ENCODE data around the gene OR6K3. TPM values are rescaled to one million over a fixed set of nuclear protein-coding genes. Genes with fewer than 3 reads are reported as not detected.

The OR6K3 gene
- total RNA-seq, 2 experiments from 2014 or later, result not detected

DNA sequence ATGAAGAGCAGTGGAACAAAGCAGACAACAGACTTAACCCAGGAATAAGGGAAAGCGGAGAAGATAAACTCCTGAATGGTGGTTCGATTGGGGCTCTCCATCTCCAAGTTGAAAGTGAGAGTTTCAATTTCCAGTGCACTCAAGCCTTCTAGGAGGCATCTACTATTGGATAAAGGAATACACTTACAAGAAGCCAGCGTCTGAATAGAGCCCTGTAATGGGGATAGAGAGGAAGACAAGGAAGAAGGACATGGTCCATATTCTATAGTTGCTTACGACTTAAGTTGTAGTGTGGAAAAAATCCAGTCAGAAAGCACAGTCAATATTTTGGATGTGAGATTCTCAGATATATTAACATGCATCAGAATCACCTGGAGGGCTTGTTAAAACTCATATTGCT lies 20.0 kb downstream of the OR6K3 start, which contains the start of gene OR6K2:
Gene OR6K2 (minus strand): TSS at position 101 of the 400 bp plus-strand sequence. CDS start 0 bp downstream, at position 101.
- Histone ChIP-seq H3K9me2 (ENCODE audit: insufficient read depth, low read length) (no peaks in the 10 kb centered on the region), H3K9me3 (ENCODE audit: low read length) (no peaks in the 10 kb centered on the region), H2AFZ (ENCODE audit: low read length) (no peak within 1 kb of the TSS), H3K4me3 (ENCODE audit: low read depth, low read length, poor library complexity, severe bottlenecking) (no peak within 1 kb of the TSS), H3K4me1 (ENCODE audit: insufficient read depth, low read length, poor library complexity, severe bottlenecking) (no peaks in the 10 kb centered on the region), H4K20me1 (ENCODE audit: insufficient read depth, low read length) (no peaks in the 10 kb centered on the region), H3K4me2 (ENCODE audit: low read length) (no peak within 1 kb of the TSS), H3K36me3 (ENCODE audit: insufficient read depth, low read length) (no peaks in the 10 kb centered on the region), H3K79me2 (ENCODE audit: insufficient read depth, low read depth, low read length) (no peaks in the 10 kb centered on the region), H3K27ac (ENCODE audit: low read depth, low read length, poor library complexity, severe bottlenecking) (no peak within 1 kb of the TSS)
- ChIA-PET CTCF (ENCODE audit: unreplicated experiment) (no interaction called here), POLR2A (no interaction called here)
- BruUV-seq (replicated peaks), result no TSS peak
- TF ChIP-seq, protein P1, sequence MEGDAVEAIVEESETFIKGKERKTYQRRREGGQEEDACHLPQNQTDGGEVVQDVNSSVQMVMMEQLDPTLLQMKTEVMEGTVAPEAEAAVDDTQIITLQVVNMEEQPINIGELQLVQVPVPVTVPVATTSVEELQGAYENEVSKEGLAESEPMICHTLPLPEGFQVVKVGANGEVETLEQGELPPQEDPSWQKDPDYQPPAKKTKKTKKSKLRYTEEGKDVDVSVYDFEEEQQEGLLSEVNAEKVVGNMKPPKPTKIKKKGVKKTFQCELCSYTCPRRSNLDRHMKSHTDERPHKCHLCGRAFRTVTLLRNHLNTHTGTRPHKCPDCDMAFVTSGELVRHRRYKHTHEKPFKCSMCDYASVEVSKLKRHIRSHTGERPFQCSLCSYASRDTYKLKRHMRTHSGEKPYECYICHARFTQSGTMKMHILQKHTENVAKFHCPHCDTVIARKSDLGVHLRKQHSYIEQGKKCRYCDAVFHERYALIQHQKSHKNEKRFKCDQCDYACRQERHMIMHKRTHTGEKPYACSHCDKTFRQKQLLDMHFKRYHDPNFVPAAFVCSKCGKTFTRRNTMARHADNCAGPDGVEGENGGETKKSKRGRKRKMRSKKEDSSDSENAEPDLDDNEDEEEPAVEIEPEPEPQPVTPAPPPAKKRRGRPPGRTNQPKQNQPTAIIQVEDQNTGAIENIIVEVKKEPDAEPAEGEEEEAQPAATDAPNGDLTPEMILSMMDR (conservative IDR thresholded peaks at IDR 0.05; ENCODE audit: low read length), result no peak
- no peak for TF ChIP-seq EZH2phosphoT487 (IDR thresholded peaks at IDR 0.05; ENCODE audit: borderline replicate concordance, low read depth, low read length)
- intact Hi-C loops (cut with micrococcal nuclease; ENCODE audit: unreplicated experiment), result no loop called here
- DNase-seq (ENCODE audit: low spot score), result no peak

DNA sequence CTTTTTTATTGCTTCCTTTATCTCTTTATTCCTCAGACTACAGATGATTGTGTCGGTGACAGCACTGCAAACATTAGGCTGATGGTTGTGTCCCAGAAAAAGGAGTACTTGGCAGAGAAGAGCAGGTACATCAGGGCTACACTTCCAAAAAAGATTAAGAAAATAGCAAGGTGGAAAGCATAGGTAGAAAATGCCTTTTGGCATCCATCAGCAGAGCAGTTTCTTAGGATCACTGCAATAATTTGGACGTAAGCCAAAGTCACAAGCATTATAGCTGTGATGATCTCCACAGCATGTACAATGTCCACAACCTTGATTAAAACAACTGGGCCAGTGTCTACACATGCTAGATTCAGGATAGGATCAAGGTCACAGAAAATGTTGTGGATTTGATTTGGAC lies 25.9 kb downstream of the OR6K3 start:
- ChIA-PET CTCF (ENCODE audit: unreplicated experiment) (no interaction called here), POLR2A (no interaction called here)
- Histone ChIP-seq H3K36me3 (ENCODE audit: insufficient read depth, low read length) (no peaks in the 10 kb centered on the region), H3K27ac (ENCODE audit: low read depth, low read length, poor library complexity, severe bottlenecking) (no peak overlapping the region), H2AFZ (ENCODE audit: low read length) (no peak overlapping the region), H4K20me1 (ENCODE audit: insufficient read depth, low read length) (no peaks in the 10 kb centered on the region), H3K9me3 (ENCODE audit: low read length) (no peaks in the 10 kb centered on the region), H3K4me3 (ENCODE audit: low read depth, low read length, poor library complexity, severe bottlenecking) (no peak overlapping the region), H3K79me2 (ENCODE audit: insufficient read depth, low read depth, low read length) (no peaks in the 10 kb centered on the region), H3K4me1 (ENCODE audit: insufficient read depth, low read length, poor library complexity, severe bottlenecking) (no peaks in the 10 kb centered on the region), H3K9me2 (ENCODE audit: insufficient read depth, low read length) (no peaks in the 10 kb centered on the region), H3K4me2 (ENCODE audit: low read length) (no peak overlapping the region)
- no peak for DNase-seq (ENCODE audit: low spot score)
- TF ChIP-seq, protein P1 (conservative IDR thresholded peaks at IDR 0.05; ENCODE audit: low read length), result no peak
- no peak for TF ChIP-seq EZH2phosphoT487 (IDR thresholded peaks at IDR 0.05; ENCODE audit: borderline replicate concordance, low read depth, low read length)
- no TSS peak for BruUV-seq (replicated peaks)
- intact Hi-C loops (cut with micrococcal nuclease; ENCODE audit: unreplicated experiment), result no loop called here

DNA sequence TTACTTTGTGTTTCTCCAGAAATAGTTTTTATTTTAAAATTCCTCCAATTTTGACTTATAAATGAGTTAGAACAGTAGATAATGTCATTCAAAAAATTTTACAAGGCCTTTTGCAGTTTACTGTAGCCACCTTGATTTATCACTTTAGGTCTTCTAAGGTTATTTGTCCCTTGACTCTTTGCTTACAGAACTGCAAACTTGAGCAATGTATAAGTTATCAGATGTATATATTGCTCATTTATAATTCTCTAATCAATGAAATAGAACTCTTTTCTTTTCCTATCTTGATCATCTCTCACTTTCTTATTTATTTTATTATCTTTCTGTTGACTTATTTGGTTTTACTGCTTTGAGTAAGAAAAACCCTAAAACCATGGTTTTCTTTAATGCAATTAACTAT lies 28.2 kb downstream of the OR6K3 start:
- TF ChIP-seq EZH2phosphoT487 (IDR thresholded peaks at IDR 0.05; ENCODE audit: borderline replicate concordance, low read depth, low read length), result no peak
- TF ChIP-seq, protein P1 (conservative IDR thresholded peaks at IDR 0.05; ENCODE audit: low read length), result no peak
- H3K36me3 ChIP-seq (ENCODE audit: insufficient read depth, low read length), result no peaks in the 10 kb centered on the region
- POLR2A ChIA-PET, result no interaction called here
- H3K9me2 ChIP-seq (ENCODE audit: insufficient read depth, low read length), result no peaks in the 10 kb centered on the region
- H2AFZ ChIP-seq (ENCODE audit: low read length), result no peak overlapping the region
- H3K9me3 ChIP-seq (ENCODE audit: low read length), result no peaks in the 10 kb centered on the region
- CTCF ChIA-PET (ENCODE audit: unreplicated experiment), result no interaction called here
- H3K27ac ChIP-seq (ENCODE audit: low read depth, low read length, poor library complexity, severe bottlenecking), result no peak overlapping the region
- DNase-seq (ENCODE audit: low spot score), result no peak
- no peaks in the 10 kb centered on the region for H3K4me1 ChIP-seq (ENCODE audit: insufficient read depth, low read length, poor library complexity, severe bottlenecking)
- H3K4me3 ChIP-seq (ENCODE audit: low read depth, low read length, poor library complexity, severe bottlenecking), result no peak overlapping the region
- H4K20me1 ChIP-seq (ENCODE audit: insufficient read depth, low read length), result no peaks in the 10 kb centered on the region
- intact Hi-C loops (cut with micrococcal nuclease; ENCODE audit: unreplicated experiment), result no loop called here
- BruUV-seq (replicated peaks), result no TSS peak
- H3K79me2 ChIP-seq (ENCODE audit: insufficient read depth, low read depth, low read length), result no peaks in the 10 kb centered on the region
- no peak overlapping the region for H3K4me2 ChIP-seq (ENCODE audit: low read length)
